GM19351 (cell line): Measurements from ENCODE around the gene TLR6.
"Not testable (repeated sequence)": the region's sequence is repeated elsewhere in the genome, so short reads cannot be mapped to it uniquely, and the experiment has no call there.

ENCODE experiments used
- ATAC-seq: cut with Tn5 transposase; IDR thresholded peaks from one replicate; pipeline ENCODE4 v1.9.1; 2021; ENCODE audit warnings: mild to moderate bottlenecking, moderate library complexity; ENCODE audit not compliant: unreplicated experiment

TLR6 gene

DNA sequence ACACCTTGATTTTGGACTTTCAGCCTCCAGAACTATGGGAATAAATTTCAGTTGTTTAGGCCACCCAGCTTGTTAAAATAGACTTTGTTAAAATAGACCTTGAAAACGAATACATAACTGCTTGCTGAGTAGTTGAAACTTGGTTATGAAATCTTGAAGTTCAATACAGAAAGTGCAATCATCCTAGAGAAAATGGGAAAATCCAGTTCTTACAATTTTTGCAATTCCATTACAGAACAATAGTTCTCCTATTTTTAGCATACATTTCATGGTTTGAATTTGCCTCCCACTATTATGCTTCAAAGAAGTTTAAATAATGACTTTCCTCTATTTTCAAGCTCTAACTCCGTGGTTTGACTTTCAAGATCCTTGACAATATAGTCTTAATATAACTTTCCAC is 62.6 kb downstream of the TLR6 start:
- no peak for ATAC-seq

DNA sequence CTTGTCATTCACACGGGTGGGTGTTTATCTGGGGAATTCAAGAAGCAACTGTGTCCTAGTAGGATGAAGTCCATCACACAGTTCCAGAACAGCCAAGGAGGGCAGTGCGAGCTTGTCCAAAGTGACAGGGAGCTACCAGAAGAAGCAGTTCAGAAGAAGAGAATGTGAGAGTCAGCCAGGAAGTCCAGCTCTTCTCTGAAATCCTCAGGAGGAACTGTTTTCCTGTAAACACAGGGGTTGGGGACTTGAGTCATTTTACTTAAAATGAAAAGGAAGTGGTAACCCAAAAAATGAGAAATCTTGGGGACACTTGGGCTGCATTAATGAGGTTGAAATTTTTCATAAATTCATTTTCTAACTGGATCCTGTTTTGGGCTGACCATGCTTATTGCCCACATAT is 65.6 kb downstream of the TLR6 start:
- ATAC-seq: no peak

DNA sequence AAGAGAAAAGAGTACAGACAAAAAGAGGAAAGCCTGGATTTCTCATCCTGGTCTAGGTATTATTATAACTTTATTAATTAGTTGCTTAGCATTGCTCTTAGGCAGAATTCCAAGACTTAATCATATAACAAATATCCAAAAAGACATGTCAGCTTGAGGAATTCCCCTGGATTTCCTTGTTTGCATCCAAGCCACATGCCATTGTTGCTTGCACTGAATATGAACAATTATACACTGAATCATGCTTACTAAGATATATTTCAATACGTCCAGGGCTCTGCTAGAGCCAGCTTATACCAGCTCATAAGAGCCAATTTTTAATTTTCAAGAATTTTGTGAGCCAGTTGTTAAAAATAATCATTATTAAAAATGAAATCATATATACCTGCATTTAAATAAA is 68.3 kb downstream of the TLR6 start:
- ATAC-seq: no peak

DNA sequence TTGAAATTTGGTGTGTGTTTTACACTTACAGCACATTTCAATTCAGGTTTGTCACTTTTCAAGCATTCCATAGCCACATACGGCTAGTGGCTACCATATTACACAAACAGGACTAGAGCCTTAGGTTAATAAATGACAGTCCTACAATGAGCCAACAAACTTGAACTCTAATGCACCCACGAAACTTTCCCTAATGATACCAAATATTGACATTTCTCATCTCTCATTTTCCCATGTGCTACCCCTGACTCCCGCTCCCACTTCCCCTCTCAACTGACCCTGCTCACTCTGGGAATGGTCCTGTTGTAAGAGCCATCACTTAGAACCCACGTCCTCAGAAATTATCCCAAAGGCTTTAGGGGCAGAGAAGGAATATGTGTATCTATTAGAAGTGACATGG is 68.9 kb downstream of the TLR6 start:
- ATAC-seq: no peak

DNA sequence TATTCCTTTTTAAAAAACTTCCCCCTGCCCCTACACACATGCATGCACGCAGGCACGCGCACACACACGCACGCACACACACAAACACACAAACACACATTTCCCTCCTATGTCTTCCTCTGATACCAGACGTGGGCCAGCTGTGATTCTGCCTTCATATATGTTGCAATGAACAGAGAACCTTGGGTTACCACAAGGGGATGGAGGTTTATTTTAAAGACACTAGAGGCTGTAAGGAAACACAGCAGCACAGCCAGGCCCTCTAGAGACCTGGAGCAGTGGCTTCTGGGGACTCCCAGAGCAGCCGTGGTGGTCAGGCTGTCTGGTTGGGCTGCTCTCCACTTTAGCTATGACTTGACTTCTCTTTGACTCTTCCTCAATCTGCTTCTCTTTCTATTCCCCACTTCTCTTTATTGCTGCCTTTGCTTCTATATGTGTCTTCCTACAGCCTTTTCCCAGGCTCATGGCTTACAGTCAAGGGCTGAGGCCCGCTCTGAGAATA is 70.7 kb downstream of the TLR6 start:
- ATAC-seq: peak; percentile 63

DNA sequence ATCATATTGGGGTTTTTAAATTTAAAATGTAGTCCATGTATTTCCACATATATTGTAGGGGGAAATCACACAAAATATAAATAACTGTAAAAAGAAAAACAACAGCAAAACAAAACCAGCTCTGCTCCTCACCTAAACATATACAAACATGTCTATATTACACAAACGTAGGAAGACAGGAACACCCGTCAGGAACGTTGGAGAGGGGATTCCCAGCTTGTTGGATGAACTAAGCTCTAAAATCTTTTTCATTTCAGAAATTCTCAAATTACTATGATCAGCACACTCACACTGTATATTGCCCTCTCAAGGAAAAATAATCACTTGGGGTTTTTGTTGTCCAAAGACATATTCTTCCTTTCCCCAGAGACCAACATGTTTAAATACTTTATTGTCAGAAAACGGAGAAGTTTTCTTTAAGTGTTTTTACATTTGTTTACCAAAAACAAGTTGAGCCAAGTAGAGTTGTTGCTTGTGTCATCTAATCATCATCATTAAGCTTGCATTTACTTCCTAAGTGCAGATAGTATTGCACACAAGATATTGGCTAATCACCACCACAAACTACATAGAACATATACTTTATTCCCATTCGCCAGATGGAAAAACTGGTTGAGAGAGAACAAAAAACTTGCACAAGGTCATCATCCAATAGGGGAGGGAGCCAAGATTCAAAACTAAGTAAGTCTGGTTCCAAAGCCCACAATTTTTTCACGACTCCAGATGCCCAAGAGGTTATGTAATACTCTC is 71.4 kb downstream of the TLR6 start:
- no peak for ATAC-seq

DNA sequence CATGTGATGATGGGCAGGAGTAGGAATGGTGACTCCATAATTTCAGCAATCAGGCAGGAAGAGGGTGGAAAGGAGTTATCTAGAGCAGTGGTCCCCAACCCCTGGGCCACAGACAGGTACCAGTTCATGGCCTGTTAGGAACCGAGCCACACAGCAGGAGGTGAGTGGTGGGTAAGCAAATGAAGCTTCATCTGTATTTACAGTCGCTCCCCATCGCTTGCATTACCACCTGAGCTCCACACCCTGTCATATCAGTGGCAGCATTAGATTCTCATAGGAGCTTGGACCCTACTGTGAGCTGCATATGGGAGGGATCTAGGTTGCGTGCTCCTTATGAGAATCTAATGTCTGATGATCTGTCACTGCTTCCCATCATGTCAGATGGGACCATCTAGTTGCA is 72.5 kb downstream of the TLR6 start:
- ATAC-seq: no peak

DNA sequence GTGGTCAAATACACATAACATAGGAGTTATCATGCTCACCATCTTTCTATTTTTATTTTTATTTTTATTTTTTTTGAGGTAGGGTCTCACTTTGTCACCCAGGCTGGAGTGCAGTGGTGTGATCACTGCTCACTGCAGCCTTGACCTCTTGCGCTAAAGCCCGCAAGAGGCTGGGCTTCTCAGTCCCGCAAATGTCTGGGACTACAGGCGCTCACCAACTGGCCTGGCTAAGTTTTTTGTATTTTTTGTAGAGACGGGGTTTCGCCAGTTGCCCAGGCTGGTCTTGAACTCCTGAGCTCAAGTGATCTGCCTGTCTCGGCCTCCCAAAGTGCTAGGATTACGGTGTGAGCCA is 73.5 kb downstream of the TLR6 start:
- no peak for ATAC-seq

DNA sequence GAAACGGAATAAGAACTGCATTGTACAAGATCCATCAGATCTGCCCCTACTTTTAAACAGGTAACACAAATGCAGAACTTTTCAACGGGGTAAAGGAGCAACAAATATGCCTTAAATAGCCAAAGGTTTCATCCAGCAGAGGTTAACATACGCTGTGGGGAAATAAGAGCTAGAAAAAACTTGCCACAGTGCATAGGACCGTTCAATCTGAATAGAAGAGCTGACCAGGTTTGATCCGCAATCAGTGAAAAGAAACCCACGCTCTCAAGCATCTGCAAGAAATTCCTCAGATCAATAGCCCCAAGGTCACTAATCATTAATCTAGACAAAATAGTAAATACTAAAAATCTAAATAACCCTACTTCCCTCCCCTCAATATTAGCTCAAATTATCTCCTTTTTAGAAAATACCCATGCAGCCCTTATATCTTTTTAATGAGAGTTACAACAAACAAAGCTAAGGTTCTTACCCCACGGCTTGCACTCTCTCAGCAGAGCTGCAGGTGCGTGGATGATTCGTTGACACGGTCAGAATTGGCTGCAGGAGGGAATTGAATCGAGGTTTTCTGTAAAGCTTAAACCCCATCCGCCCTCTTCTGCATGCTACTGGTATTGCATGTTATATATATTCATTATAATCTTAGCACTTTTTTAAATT is 74.0 kb downstream of the TLR6 start, which contains the start of gene TLR10:
TLR10 (minus strand) TSS at position 539 of the 657 bp plus-strand sequence. CDS start 7,400 bp downstream, outside the sequence.
- peak; percentile 62 for ATAC-seq

DNA sequence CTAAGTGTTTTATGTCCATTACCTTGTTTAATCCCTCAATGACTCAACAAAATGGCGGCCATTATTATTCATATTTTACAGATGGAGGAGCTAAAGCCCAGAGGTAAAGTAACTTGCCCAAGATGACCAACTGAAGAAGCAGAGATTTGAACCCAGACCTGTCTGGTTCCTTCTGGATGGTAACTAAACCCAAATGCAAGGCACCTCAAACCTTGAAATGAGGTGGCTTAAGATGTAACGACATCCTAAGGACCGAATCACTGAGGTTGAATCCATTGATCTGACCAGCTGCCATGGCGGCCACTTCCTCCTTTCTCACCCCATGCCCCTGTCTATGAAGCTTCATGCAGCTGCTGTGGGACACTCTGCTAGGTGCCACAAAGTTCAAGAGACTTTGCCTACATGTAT is 74.8 kb downstream of the TLR6 start:
- no peak for ATAC-seq

DNA sequence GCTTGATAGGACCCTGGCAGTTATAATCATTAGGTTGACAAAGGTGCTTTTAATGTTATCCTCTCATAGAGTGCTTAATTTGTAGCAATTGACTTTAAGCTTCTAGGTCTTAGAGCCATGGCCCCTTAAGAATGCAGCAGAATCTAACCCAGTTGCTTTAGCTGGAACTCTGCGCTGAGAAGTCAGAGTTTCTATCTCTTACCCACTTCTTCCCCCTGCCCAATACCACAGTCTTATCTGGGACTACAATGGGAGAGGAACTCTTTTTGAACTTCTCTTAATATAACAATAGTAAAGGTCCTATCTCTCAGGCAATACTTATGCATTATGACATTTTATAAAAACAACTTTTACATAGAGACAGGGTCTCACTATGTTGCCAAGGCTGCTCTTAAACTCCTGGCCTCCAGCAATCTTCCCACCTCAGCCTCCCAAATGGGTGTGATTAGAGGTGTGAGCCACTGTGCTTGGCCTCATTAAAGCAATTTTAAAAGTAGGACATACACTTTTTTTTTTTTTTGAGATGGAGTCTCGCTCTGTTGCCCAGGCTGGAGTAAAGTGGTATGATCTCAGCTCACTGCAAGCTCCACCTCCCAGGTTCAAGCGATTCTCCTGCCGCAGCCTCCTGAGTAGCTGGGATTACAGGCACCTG is 75.7 kb downstream of the TLR6 start:
- ATAC-seq: no peak

DNA sequence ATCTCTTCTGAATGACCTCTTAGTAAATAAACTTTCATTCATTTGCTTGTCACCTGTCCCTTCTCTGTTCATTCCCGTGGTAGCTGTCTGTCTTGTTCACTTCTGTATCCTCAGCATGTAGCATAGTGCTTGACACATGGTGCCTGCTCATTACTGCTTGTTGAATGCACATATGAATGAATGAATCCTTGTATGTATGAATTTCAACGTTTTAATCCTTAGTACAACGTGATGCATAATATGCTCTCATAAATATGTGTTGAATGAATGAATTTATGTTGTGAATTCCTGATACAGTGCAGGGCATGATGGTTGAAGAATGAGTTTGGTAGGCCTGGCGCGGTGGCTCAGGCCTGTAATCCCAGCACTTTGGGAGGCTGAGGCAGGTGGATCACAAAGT is 76.8 kb downstream of the TLR6 start:
- ATAC-seq: no peak

DNA sequence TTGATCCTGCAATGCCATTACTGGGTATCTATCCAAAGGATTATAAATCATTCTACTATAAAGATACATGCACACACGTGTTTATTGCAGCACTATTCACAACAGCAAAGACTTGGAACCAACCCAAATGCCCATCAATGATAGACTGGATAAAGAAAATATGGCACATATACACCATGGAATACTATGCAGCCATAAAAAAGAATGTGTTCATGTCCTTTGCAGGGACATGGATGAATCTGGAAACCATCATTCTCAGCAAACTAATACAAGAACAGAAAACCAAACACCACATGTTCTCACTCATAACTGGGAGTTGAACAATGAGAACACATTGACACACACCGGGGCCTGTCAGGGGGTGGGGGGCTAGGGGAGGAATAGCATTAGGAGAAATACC is 78.7 kb downstream of the TLR6 start:
- not testable (repeated sequence) for ATAC-seq

DNA sequence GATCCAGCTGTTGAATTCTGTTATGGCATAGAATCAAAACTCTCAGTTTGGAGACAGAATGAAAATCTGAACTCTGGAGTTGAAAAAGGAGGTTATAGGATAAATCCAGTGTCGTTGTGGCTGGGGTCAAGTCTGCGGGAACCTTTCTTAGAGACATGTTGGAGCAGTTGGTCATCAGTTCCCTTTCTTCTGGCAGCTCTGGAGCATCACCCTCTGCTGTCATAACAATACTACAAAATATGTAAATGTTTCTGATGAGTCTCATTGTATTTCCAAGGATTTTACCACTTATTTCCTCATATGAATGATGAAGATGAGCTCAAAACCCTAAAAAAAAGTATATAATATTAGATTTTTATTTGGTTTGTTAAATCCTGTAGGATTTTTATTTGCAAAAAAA is 81.3 kb downstream of the TLR6 start:
- no peak for ATAC-seq

DNA sequence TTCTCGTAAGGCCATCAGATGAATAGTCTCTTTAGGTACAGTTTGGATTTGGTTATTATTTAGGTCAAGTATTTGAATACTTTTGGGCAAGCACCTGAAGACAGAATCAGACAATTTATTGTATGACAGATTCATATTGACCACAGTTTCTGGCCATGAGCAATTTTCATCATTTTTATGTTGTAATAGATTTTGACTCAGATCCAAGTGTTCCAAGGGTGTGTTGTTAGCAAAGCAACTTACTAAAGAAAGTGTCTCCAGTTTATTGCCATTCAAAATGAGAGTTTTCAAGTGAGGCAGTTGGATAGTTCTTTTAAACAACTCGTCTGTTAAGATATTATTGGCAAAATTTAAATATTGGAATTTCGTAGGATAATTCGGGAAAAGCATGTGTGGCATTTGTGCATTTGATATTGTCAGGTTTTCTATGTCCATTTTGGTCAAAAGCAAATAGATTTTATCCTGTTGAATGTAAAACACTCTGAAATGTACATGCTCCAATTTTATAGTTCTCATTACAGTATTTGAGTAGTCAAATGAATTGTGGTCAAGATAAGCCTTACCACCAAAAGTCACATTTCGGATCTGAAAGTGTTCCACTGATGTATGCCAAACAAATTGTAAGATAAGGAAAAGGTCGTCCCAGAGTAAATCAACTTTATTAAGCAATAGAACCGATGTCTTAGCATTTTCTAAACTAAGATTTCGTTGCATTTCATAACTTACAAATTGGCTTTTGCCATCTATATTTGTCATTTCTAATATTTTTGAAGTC is 82.2 kb downstream of the TLR6 start:
- ATAC-seq: no peak
